Stomach (tissue), 9 donors: ENCODE data around the gene ZNF397. TPM values are rescaled to one million over a fixed set of nuclear protein-coding genes. Genes with fewer than 3 reads are reported as not detected.

Experiments
- DNase-seq, 2 donors: peaks; one replicate each; pipeline versions ENCODE4 v3.0.0 to v3.0.0-alpha.2; 2013 to 2019
- H3K27ac ChIP-seq, 5 donors: fragments of 200-600 bp in 4 of 5; sonication (generic) in 4 of 5; one replicate each; pipeline ENCODE4 v1.5.1; 2013 to 2019; ENCODE audit warnings: mild to moderate bottlenecking in 1 of 5, moderate library complexity in 1 of 5
- H3K27me3 ChIP-seq, 3 donors: fragments of 200-600 bp; sonication (generic); one replicate each; pipeline ENCODE4 v1.5.1; 2017 to 2019; ENCODE audit warnings: mixed run types in 1 of 3
- H3K36me3 ChIP-seq, 4 donors: fragments of 200-600 bp; sonication (generic); 1 replicate in 3 of 4; 2 replicates in 1 of 4; pipeline ENCODE4 v1.5.1; 2016 to 2019
- H3K4me1 ChIP-seq, 4 donors: fragments of 200-600 bp; sonication (generic); one replicate each; pipeline ENCODE4 v1.5.1; 2016 to 2019
- H3K4me3 ChIP-seq, 4 donors: fragments of 200-600 bp; sonication (generic) in 3 of 4; one replicate each; pipeline ENCODE4 v1.5.1; 2016 to 2019; ENCODE audit warnings: mild to moderate bottlenecking in 1 of 4
- H3K9me3 ChIP-seq, 4 donors: fragments of 200-600 bp; sonication (generic); one replicate each; pipeline ENCODE4 v1.5.1; 2016 to 2019
- EP300 ChIP-seq: sonication (generic); formaldehyde crosslinking; IDR thresholded peaks from one replicate; pipeline ENCODE4 v1.6.1; 2017; ENCODE audit warnings: antibody characterized with exemption
- POLR2A ChIP-seq, 4 donors: fragments of 450-650 bp; IDR thresholded peaks; one replicate each; pipeline ENCODE4 v1.6.1; 2016; ENCODE audit warnings: antibody characterized with exemption in 4 of 4, control low read depth in 2 of 4, mild to moderate bottlenecking in 1 of 4, moderate library complexity in 1 of 4
- POLR2AphosphoS5 ChIP-seq, 3 donors: sonication (generic); formaldehyde crosslinking; IDR thresholded peaks; one replicate each; pipeline ENCODE4 v1.6.1; 2016; ENCODE audit warnings: antibody characterized with exemption in 3 of 3
- WGBS, 5 donors: extraction: QIAGEN DNeasy Blood & Tissue Kit in 3 of 5; methylation state at CpG; one replicate each; pipeline versions ENCODE4 v1.1.5 to v1.1.7; 2013 to 2018; 5-methylcytosine and 5-hydroxymethylcytosine counted together
- intact Hi-C: fragments of 100-400 bp; cut with DNase I; formaldehyde crosslinking; loops from one replicate; pipeline ENCODE4 v1.15.1; 2023; ENCODE audit warnings: low total_unique reads
- polyA plus RNA-seq, 3 donors: library from polyadenylated mRNA; stranded (reverse); fragments of 200-250 nt; gene quantifications; one replicate each; pipeline ENCODE4 v1.2.3, GENCODE V29; 2013
- total RNA-seq, 5 donors: library from RNA; depleted of rRNA; stranded (reverse); fragments of >200 nt; gene quantifications; one replicate each; pipeline versions ENCODE4 v1.1.0 to v1.2.3, GENCODE V29; 2014 to 2016
- TF ChIP-seq, protein P1 (sequence below), 7 experiments: fragments of 450-650 bp in 4 of 7; fragments of 200-600 bp in 3 of 7; sonication (generic) in 3 of 7; IDR thresholded peaks; one replicate each; pipeline ENCODE4 v1.5.1; 2016 to 2019; ENCODE audit warnings: antibody characterized with exemption in 7 of 7, control low read depth in 2 of 7, mild to moderate bottlenecking in 1 of 7
- donor health status: healthy with polysubstance abuse.
- donor health status: Bipolar disorder and iron deficiency.
- donor health status: healthy.

ZNF397 gene
- total and polyA plus RNA-seq, 8 donors: 10.9 to 45.5 (median 21.4) TPM

DNA sequence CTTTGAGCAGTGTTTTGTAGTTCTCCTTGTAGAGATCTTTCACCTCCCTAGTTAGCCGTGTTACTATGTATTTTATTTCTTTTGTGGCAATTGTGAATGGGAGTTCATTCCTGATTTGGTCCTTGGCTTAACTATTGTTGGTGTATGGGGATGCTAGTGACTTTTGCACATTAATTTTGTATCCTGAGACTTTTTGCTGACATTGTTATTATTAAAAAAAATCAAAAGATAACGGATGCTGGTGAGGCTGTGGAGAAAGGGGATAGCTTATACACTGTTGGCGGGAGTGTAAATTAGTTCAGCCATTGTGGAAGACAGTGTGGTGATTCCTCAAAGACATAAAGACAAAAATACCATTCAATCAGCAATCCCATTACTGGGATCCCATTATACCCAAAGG, 17.0 kb upstream of the ZNF397 start:
- no peaks in the 10 kb centered on the region for H3K9me3 ChIP-seq
- WGBS, 5 donors: 86 to 93% (median 90%) methylated on average over 3 of the region's 3 CpGs
- peaks cover 0 to 6% (median 0%) of the 10 kb centered on the region in 4 donors for H3K4me1 ChIP-seq
- H3K4me3 ChIP-seq: no peak overlapping the region
- no peaks in the 10 kb centered on the region for H3K36me3 ChIP-seq
- no peak for DNase-seq
- no peaks in the 10 kb centered on the region for H3K27me3 ChIP-seq
- no peak overlapping the region for H3K27ac ChIP-seq
- TF ChIP-seq POLR2AphosphoS5 (IDR thresholded peaks at IDR 0.05): no peak
- TF ChIP-seq, protein P1, sequence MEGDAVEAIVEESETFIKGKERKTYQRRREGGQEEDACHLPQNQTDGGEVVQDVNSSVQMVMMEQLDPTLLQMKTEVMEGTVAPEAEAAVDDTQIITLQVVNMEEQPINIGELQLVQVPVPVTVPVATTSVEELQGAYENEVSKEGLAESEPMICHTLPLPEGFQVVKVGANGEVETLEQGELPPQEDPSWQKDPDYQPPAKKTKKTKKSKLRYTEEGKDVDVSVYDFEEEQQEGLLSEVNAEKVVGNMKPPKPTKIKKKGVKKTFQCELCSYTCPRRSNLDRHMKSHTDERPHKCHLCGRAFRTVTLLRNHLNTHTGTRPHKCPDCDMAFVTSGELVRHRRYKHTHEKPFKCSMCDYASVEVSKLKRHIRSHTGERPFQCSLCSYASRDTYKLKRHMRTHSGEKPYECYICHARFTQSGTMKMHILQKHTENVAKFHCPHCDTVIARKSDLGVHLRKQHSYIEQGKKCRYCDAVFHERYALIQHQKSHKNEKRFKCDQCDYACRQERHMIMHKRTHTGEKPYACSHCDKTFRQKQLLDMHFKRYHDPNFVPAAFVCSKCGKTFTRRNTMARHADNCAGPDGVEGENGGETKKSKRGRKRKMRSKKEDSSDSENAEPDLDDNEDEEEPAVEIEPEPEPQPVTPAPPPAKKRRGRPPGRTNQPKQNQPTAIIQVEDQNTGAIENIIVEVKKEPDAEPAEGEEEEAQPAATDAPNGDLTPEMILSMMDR (IDR thresholded peaks at IDR 0.05): no peak
- TF ChIP-seq EP300: no peak
- TF ChIP-seq POLR2A (IDR thresholded peaks at IDR 0.05): no peak
- intact Hi-C loops: loop anchor here (10.0 kb wide), 1 partner anchor 141 kb away; no protein-coding TSS in a partner anchor

DNA sequence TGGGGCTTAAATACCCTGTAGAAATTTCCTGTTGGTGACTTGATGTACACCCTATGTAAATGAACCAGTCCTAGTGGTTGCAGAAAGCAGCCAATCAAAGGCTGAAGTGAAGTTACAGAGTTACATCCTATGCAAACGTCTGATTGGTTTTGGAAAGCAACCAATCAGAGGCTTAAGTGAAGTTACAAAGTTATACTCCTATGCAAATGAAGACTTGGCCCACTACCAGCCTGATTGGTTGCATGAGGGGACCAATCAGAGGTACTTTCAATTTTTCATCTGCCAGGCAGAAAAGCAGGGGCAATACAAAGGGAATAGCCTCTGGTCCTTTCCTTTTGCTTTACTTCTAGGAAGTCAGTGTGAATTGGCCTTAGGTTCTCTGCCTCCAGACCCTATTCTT, 13.6 kb upstream of the ZNF397 start:
- Histone ChIP-seq H3K27ac (no peak overlapping the region), H3K27me3 (no peaks in the 10 kb centered on the region), H3K36me3 (no peaks in the 10 kb centered on the region), H3K4me3 (no peak overlapping the region), H3K9me3 (no peaks in the 10 kb centered on the region), H3K4me1 (peaks cover 0 to 5% (median 2%) of the 10 kb centered on the region in 4 donors)
- no peak for DNase-seq
- TF ChIP-seq, protein P1 (IDR thresholded peaks at IDR 0.05): no peak
- TF ChIP-seq POLR2A (IDR thresholded peaks at IDR 0.05) (no peak), POLR2AphosphoS5 (IDR thresholded peaks at IDR 0.05) (no peak)
- intact Hi-C loops: loop anchor here (10.0 kb wide), 1 partner anchor 138 kb away; no protein-coding TSS in a partner anchor
- WGBS, 5 donors: 66 to 88% (median 76%) methylated on average over 1 of the region's 1 CpG

DNA sequence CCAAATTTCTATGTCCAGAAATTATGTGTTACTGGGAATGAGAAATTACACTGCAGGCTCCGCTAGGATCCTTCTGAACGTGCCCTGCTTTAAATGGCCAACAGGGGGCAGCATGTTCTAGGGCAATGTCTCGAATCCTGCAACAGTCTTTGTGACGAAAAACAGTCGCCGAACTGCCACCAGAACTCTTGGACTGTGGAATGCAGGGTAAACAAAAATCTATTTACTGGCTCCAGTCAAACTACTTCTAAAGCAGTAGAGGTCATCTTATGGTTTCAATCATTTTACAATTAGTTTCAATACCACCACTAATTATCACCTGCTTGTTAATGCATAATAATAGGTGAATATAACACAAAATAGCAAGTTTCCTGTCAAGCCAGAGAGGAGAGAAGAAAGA, 9.8 kb upstream of the ZNF397 start:
- Histone ChIP-seq H3K36me3 (no peaks in the 10 kb centered on the region), H3K4me3 (no peak overlapping the region), H3K4me1 (peaks cover 0 to 5% (median 2%) of the 10 kb centered on the region in 4 donors), H3K27ac (no peak overlapping the region), H3K9me3 (no peaks in the 10 kb centered on the region), H3K27me3 (no peaks in the 10 kb centered on the region)
- peak; percentile 29 to 73 (median 35) for TF ChIP-seq POLR2AphosphoS5 (IDR thresholded peaks at IDR 0.05)
- no peak for TF ChIP-seq EP300
- TF ChIP-seq, protein P1 (IDR thresholded peaks at IDR 0.05): peak in 5 of 7 experiments; percentile 82 to 96 (median 90)
- DNase-seq: peak; percentile 86 to 94
- 0 to 1% (median 1%) methylated on average over 6 of the region's 6 CpGs for WGBS, 5 donors
- intact Hi-C loops: no loop called here

DNA sequence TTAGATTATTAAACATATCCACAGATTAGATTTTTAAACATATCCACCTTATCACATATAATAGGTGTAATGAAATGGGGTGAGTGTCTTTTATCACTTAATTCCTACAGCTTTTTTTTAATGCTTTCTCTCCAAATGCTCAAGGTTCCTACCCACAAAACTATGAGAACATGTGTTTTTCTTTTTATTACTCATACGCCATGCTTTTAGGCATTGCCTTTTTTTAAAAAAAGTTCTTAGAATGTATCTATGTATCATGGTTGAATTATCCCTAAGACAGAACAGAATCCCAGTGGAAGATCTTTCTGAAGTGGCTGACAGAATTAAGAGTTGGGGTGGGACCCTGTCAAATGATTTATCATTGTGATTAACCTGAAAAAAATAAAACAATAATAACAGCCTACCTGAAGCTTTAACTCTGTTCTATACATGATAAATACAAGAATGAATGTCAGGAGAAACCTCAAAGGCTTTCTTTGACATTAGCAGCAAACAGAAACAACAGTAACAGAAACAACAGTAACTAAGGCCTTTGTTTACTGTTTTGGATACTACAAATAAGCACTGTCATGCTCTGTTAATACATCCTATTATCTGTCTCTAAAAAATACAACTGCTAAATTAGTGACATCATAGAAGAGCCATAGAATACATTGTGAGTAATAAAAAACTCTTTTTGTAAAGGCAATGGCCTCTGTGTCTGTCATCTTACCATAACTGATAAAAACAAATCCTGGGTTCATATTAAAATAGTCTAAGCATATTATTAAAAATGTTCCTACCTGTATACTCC, 4.1 kb upstream of the ZNF397 start:
- intact Hi-C loops: no loop called here
- no peak overlapping the region for H3K4me3 ChIP-seq
- TF ChIP-seq, protein P1 (IDR thresholded peaks at IDR 0.05): no peak
- TF ChIP-seq POLR2A (IDR thresholded peaks at IDR 0.05) (no peak), POLR2AphosphoS5 (IDR thresholded peaks at IDR 0.05) (no peak), EP300 (no peak)
- no peak for DNase-seq
- no peaks in the 10 kb centered on the region for H3K9me3 ChIP-seq
- 81 to 85% (median 85%) methylated on average over 1 of the region's 1 CpG for WGBS, 5 donors
- H3K27me3 ChIP-seq: no peaks in the 10 kb centered on the region
- H3K4me1 ChIP-seq: peaks cover 0 to 10% (median 6%) of the 10 kb centered on the region in 4 donors
- H3K36me3 ChIP-seq: no peaks in the 10 kb centered on the region
- no peak overlapping the region for H3K27ac ChIP-seq
